Neural progenitor cell (in vitro differentiated cells): ENCODE measurements around the gene CDC37L1. TPM values are rescaled to one million over a fixed set of nuclear protein-coding genes. Genes with fewer than 3 reads are reported as not detected.

Source experiments
- DNase-seq: peaks from one replicate; pipeline ENCODE4 v3.0.0-alpha.2; 2016; ENCODE audit warnings: low spot score
- H2AFZ ChIP-seq: fragments of 200-600 bp; sonication (generic); replicated peaks from 2 replicates; pipeline ENCODE4 v1.6.1; 2016; ENCODE audit warnings: antibody characterized with exemption
- H3F3A ChIP-seq: fragments of 200-600 bp; sonication (generic); 2 replicates; pipeline ENCODE4 v1.6.1; 2016; ENCODE audit warnings: antibody characterized with exemption, low read depth
- H3K27ac ChIP-seq: fragments of 200-600 bp; sonication (generic); 2 replicates; pipeline ENCODE4 v1.5.1; 2016; ENCODE audit warnings: mild to moderate bottlenecking
- H3K27me3 ChIP-seq: fragments of 200-600 bp; sonication (generic); 2 replicates; pipeline ENCODE4 v1.6.1; 2016; ENCODE audit warnings: mild to moderate bottlenecking, moderate library complexity
- H3K36me3 ChIP-seq: fragments of 200-600 bp; sonication (generic); 2 replicates; pipeline ENCODE4 v1.5.1; 2016
- H3K4me1 ChIP-seq: fragments of 200-600 bp; sonication (generic); 2 replicates; pipeline ENCODE4 v1.6.1; 2016; ENCODE audit warnings: mixed run types
- H3K4me2 ChIP-seq: fragments of 200-600 bp; sonication (generic); 2 replicates; pipeline ENCODE4 v1.6.1; 2016
- H3K4me3 ChIP-seq: fragments of 200-600 bp; sonication (generic); 2 replicates; pipeline ENCODE4 v1.5.1; 2016
- H3K79me2 ChIP-seq: fragments of 200-600 bp; sonication (generic); 2 replicates; pipeline ENCODE4 v1.6.1; 2016; ENCODE audit warnings: low read depth
- H3K9ac ChIP-seq: fragments of 200-600 bp; sonication (generic); 2 replicates; pipeline ENCODE4 v1.6.1; 2016
- H3K9me3 ChIP-seq: fragments of 200-600 bp; sonication (generic); 2 replicates; pipeline ENCODE4 v1.5.1; 2016; ENCODE audit warnings: low read depth
- H4K20me1 ChIP-seq: fragments of 200-600 bp; sonication (generic); 2 replicates; pipeline ENCODE4 v1.6.1; 2016; ENCODE audit warnings: low read depth
- H3K27ac Mint-ChIP-seq: 3 replicates; pipeline ENCODE4 v1.8.0; 2021; ENCODE audit warnings: mixed read lengths
- H3K27me3 Mint-ChIP-seq: 2 replicates; pipeline ENCODE4 v1.8.0; 2022; ENCODE audit warnings: low read depth, mild to moderate bottlenecking, inconsistent platforms, moderate library complexity, mixed read lengths; ENCODE audit not compliant: insufficient read depth
- H3K36me3 Mint-ChIP-seq: 3 replicates; pipeline ENCODE4 v1.8.0; 2021; ENCODE audit warnings: mixed read lengths
- H3K4me1 Mint-ChIP-seq: 3 replicates; pipeline ENCODE4 v1.8.0; 2021; ENCODE audit warnings: mixed read lengths
- H3K4me3 Mint-ChIP-seq: 3 replicates; pipeline ENCODE4 v1.8.0; 2021; ENCODE audit warnings: mild to moderate bottlenecking, moderate library complexity, mixed read lengths
- H3K9me3 Mint-ChIP-seq: 3 replicates; pipeline ENCODE4 v1.8.0; 2020; ENCODE audit warnings: mixed read lengths
- CTCF ChIP-seq: fragments of 200-600 bp; sonication (generic); IDR thresholded peaks from 2 replicates; pipeline ENCODE4 v1.5.1; 2017; ENCODE audit warnings: antibody characterized with exemption, mild to moderate bottlenecking
- EZH2 ChIP-seq: fragments of 200-600 bp; sonication (generic); IDR thresholded peaks from 2 replicates; pipeline ENCODE4 v1.6.1; 2017; ENCODE audit warnings: antibody characterized with exemption, mild to moderate bottlenecking, moderate library complexity
- EZH2phosphoT487 ChIP-seq: fragments of 200-600 bp; sonication (generic); IDR thresholded peaks from 2 replicates; pipeline ENCODE4 v1.6.1; 2017; ENCODE audit warnings: antibody characterized with exemption
- total RNA-seq: library from RNA; depleted of rRNA; stranded (reverse); fragments of >200 nt; gene quantifications from 2 replicates; pipeline ENCODE4 v1.2.3, GENCODE V29; 2015; ENCODE audit warnings: low replicate concordance

The CDC37L1 gene
- total RNA-seq, 1 donor from 2014 or later, result 32.1 TPM

GRCh38 chr9:4738866-4739586 is 59.7 kb downstream of the CDC37L1 start:
- Histone ChIP-seq H3K79me2 (peaks cover 43% of the 10 kb centered on the region), H3K9me3 (no peaks in the 10 kb centered on the region), H3K4me1 (peaks cover 11% of the 10 kb centered on the region), H3K27me3 (peaks cover 11% of the 10 kb centered on the region), H3K36me3 (no peaks in the 10 kb centered on the region), H3K9ac (no peak overlapping the region), H3K27ac (no peak overlapping the region), H3K4me2 (peak overlapping the region; percentile 97), H3F3A (peaks cover 23% of the 10 kb centered on the region), H4K20me1 (peaks cover 2% of the 10 kb centered on the region), H2AFZ (no peak overlapping the region), H3K4me3 (peak overlapping the region; percentile 90)
- TF ChIP-seq EZH2, result no peak
- Mint-ChIP-seq H3K27ac (peak overlapping the region; percentile 66), H3K4me1 (peaks cover 27% of the 10 kb centered on the region), H3K27me3 (no peaks in the 10 kb centered on the region), H3K9me3 (no peaks in the 10 kb centered on the region), H3K4me3 (peak overlapping the region; percentile 90), H3K36me3 (peaks cover 7% of the 10 kb centered on the region)
- no peak for DNase-seq

GRCh38 chr9:4739587-4740387 is 60.4 kb downstream of the CDC37L1 start:
- H3K27me3 Mint-ChIP-seq, result no peaks in the 10 kb centered on the region
- peak overlapping the region; percentile 99 for H2AFZ ChIP-seq

GRCh38 chr9:4740388-4740637 is 60.9 kb downstream of the CDC37L1 start:
- Mint-ChIP-seq H3K36me3 (peaks cover 2% of the 10 kb centered on the region), H3K4me3 (peak overlapping the region; percentile 90), H3K4me1 (peaks cover 27% of the 10 kb centered on the region)

More at GRCh38 chr9:4739587-4740387, 60.4 kb downstream of the CDC37L1 start:
- Histone ChIP-seq H3K4me2 (peak overlapping the region; percentile 97), H3K9ac (no peak overlapping the region), H3F3A (peaks cover 23% of the 10 kb centered on the region), H4K20me1 (peaks cover under 1% of the 10 kb centered on the region), H3K9me3 (no peaks in the 10 kb centered on the region), H3K79me2 (peaks cover 40% of the 10 kb centered on the region), H3K36me3 (no peaks in the 10 kb centered on the region), H3K27me3 (peaks cover 11% of the 10 kb centered on the region), H3K4me1 (peaks cover 11% of the 10 kb centered on the region), H3K27ac (no peak overlapping the region), H3K4me3 (peak overlapping the region; percentile 90)
- DNase-seq, result no peak
- peaks cover 27% of the 10 kb centered on the region for H3K4me1 Mint-ChIP-seq
- H3K36me3 Mint-ChIP-seq, result peaks cover 2% of the 10 kb centered on the region
- H3K4me3 Mint-ChIP-seq, result peak overlapping the region; percentile 90
- H3K9me3 Mint-ChIP-seq, result no peaks in the 10 kb centered on the region
- peak overlapping the region; percentile 66 for H3K27ac Mint-ChIP-seq
- no peak for TF ChIP-seq CTCF
- TF ChIP-seq EZH2phosphoT487, result no peak
- no peak for TF ChIP-seq EZH2

More at GRCh38 chr9:4740388-4740637, 60.9 kb downstream of the CDC37L1 start:
- H2AFZ ChIP-seq, result peak overlapping the region; percentile 99
- H4K20me1 ChIP-seq, result no peaks in the 10 kb centered on the region
- no peak overlapping the region for H3K27ac ChIP-seq
- H3K4me1 ChIP-seq, result peaks cover 11% of the 10 kb centered on the region
- peaks cover under 1% of the 10 kb centered on the region for H3K27me3 Mint-ChIP-seq
- H3K9ac ChIP-seq, result peak overlapping the region; percentile 62
- TF ChIP-seq CTCF (no peak), EZH2phosphoT487 (no peak), EZH2 (no peak)
- H3K4me3 ChIP-seq, result peak overlapping the region; percentile 90
- H3K27ac Mint-ChIP-seq, result peak overlapping the region; percentile 27
- H3K36me3 ChIP-seq, result no peaks in the 10 kb centered on the region
- no peaks in the 10 kb centered on the region for H3K9me3 Mint-ChIP-seq
- H3K79me2 ChIP-seq, result peaks cover 39% of the 10 kb centered on the region
- H3K4me2 ChIP-seq, result peak overlapping the region; percentile 97
- DNase-seq, result no peak
- H3F3A ChIP-seq, result peaks cover 23% of the 10 kb centered on the region
- H3K27me3 ChIP-seq, result peaks cover 11% of the 10 kb centered on the region
- no peaks in the 10 kb centered on the region for H3K9me3 ChIP-seq
